NCI-H1105 (cell line): ENCODE results near the gene TIMM50.
"Not testable (repeated sequence)": the region's sequence is repeated elsewhere in the genome, so short reads cannot be mapped to it uniquely, and the experiment has no call there.

Source experiments
- DNase-seq: peaks from one replicate; lab custom pipeline; 2025; lab: John Stamatoyannopoulos, UW

Gene TIMM50

DNA sequence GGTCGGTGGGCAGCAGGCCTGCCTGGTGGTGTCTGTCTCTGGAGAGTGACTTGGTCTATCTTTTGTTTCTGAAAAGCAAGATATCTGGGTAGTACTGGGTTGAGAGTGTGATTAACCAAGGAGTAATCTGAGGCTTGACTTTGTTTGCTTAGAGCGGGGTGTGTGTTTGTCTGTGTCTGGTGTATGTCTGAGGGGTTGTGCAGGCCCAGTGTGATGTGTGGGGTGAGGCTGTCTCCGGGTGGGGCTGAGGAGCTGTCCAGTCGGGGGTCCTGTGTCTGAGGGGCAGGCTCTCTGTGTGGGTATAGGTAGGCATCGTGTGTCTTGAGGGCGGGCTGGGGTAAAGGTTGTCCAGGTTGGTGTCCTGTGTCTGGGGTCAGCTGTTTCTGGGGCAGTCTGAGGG is 11.1 kb upstream of the TIMM50 start:
- no peak for DNase-seq

DNA sequence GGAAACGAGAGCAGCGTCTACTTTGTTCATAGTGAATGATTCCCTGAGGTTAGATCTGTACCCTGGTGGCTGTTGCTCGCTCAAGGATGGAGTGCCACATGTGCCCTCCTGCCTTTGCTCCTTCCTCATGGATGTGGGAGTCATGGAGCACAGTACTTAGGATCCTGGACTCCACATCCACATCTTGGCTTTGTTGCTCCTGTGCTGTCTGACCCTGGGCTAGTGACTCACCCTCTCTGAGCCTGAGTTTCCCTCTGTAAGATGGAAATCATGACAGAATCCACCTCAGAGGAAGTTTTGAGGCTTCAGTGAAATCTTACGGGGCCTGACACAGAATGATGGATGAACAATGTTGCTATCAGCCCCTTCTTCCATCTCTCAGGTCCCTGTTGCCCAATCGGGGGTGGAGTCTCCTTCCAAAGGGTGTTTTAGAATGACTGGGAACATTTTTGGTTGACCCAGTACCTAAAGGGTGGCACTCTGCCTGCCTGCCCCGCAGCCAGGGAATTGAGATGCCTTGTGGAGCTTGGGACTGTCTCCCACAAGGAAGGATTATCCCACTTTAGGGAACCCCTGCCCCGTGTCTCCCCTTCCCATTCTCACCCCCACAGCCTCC is 9.8 kb upstream of the TIMM50 start:
- DNase-seq = no peak

DNA sequence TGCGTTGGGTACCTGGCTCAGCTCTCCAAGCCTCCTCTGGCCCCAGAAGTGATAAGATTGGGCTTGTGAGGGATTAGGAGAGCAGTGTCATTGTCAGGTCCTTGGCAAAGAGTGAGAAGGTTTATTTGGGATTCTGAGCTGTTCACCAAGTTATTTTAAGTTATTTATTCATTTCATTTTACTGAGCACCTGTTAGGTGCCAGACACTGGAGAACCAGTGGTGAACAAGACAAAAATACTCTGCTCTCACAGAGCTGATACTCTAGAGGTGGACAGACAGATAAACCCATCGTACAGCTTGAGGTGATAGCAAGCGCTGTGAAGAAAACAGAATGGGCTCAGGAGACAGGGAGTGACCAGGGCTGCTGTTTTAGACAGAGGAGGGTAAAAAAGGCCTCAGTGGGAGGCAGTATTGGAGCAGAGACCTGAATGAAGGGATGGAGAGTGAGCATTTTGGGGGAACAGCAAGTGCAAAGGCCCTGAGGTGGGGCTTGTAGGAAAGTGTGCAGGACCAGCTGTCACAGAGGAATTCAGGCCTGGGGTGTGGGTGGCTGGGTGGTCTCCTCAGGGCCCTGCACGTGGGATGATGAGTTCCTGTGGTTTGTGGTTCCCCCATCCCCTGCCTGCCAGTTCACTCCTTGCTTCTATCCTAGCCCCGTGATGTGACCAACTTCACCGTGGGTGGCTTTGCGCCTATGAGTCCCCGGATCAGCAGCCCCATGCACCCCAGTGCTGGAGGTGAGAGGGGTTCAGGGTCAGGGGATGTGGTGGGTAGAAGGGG is 8.7 kb upstream of the TIMM50 start:
- no peak for DNase-seq

DNA sequence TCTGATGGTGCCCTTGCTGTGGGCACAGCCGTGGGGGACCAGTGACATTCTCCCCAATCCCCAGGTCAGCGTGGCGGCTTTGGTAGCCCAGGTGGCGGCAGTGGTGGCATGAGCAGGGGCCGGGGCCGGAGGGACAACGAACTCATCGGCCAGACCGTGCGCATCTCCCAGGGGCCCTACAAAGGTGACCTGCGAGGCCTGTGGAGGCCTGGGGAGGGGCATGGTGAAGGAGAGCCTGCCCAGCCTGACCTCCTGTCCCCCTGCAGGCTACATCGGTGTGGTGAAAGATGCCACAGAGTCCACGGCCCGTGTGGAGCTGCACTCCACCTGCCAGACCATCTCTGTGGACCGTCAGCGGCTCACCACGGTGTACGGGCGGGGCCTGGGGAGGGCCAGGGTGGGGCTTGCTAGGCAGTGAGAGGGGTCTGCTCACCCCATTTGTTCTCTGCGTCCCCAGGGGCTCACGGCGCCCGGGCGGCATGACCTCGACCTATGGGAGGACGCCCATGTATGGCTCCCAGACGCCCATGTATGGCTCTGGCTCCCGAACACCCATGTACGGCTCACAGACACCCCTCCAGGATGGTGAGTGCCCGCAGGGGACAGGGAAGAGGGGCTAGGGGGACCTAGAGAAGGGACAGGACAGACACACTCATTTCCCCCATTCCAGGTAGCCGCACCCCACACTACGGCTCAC is 7.7 kb upstream of the TIMM50 start:
- DNase-seq = no peak

DNA sequence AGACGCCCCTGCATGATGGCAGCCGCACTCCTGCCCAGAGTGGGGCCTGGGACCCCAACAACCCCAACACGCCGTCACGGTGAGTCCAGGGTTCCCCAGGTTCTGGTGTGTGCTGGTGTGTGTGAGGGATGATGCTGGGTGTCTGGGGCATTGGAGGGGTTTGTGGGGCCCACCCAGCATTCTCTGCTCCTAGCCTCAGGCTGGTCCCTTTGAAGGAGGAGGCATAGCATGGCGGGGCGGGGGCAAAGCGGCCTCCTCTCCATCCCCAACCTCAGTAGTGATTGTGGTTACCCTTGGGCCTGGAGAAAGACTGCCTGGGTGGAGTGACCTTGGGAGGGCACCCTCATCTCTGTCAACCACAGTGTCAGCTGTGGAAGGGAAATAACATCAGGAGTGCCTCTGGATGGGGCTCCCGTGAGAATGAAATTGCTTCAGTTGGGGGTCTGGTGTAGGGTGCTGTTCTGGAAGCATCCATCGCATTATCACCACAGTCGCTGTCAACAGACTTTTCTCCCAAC is 7.1 kb upstream of the TIMM50 start:
- no peak for DNase-seq

DNA sequence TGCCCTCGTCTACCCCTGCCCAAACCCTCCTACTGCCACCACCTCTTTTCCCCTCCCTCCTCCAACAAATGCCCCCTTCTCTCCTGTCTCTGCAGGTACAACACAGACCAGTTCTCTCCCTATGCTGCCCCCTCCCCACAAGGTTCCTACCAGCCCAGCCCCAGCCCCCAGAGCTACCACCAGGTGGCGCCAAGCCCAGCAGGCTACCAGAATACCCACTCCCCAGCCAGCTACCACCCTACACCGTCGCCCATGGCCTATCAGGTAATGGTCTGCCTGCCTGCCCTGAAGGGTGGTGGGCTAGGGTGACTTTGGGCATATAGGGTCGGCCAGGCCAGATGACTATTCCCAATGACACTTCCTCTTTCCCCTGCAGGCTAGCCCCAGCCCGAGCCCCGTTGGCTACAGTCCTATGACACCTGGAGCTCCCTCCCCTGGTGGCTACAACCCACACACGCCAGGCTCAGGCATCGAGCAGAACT is 6.5 kb upstream of the TIMM50 start:
- peak; percentile 27 for DNase-seq

DNA sequence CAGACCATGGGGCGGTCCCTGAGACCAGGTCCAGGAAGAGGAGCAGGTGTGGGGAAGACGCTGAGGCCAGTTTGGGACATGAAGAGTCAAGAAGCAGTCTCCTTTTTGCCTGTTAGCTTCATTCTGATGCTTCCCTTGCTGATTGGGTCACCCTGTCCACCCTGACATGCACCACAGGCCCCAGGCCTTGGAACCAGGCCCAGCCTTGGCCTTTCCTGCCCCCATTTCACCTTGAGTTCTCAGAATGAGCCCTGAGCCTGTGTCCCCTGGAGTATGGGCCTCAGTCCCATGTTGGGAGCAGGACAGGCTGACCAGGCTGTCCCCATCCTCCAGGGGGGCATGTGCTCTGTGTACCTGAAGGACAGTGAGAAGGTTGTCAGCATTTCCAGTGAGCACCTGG is 4.9 kb upstream of the TIMM50 start:
- no peak for DNase-seq

DNA sequence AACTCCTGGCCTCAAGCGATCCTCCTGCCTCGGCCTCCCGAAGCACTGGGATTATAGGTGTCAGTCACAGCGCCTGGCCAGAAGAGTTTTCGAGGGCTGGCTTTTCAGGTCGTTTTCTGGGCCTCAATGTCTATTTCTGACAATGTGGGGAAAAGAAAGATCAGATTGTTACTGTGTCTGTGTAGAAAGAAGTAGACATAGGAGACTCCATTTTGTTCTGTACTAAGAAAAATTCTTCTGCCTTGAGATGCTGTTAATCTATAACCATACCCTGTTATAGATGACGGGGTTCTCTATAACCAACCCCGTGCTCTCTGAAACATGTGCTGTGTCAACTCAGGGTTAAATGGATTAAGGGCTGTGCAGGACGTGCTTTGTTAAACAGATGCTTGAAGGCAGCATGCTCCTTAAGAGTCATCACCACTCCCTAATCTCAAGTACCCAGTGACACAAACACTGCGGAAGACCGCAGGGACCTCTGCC is 1.3 kb upstream of the TIMM50 start:
- not testable (repeated sequence) for DNase-seq

DNA sequence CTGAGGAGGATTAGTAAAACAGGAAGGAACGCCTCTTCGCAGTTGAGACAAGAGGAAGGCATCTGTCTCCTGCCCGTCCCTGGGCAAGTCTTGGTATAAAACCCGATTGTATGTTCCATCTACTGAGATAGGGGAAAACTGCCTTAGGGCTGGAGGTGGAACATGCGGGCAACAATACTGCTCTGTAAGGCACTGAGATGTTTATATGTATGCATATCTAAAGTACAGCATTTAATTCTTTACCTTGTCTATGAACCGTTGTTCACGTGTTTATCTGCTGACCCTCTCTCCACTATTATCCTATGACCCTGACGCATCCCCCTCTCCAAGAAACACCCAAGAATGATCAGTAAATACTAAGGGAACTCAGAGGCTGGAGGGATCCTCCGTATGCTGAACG is 722 bp upstream of the TIMM50 start:
- DNase-seq = no peak

DNA sequence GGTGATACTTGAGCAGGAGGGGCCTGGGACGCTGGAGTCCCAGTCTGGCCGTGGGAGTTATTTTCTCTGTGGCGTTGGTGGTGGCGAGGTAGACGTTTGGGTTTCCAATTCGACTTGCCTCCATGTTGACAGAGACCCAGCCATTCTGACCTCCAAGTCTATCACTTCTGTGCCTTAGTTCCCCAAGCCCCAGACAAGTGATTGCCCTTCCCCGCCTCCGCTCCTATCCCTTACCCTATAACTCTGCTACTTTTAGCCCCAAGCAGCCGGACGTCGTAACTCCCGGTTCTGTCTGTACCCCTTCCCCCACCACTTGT is 549 bp downstream of the TIMM50 start:
- DNase-seq = no peak

DNA sequence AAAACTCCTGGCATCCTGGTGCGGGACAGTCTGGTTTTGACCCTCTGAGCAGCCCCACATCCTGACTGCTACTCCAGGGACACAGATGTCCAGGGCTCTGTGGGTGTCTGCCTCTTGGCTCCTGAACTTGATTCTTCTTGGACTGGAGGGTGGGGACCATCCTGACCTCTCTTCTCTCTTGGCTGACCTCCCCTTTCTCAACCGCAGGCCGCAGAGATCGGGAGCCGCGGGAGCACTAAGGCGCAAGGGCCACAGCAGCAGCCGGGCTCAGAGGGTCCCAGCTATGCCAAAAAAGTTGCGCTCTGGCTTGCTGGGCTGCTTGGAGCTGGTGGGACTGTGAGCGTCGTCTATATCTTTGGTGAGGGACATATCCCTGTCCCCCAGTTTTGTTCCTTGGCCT is 1.0 kb downstream of the TIMM50 start:
- no peak for DNase-seq

DNA sequence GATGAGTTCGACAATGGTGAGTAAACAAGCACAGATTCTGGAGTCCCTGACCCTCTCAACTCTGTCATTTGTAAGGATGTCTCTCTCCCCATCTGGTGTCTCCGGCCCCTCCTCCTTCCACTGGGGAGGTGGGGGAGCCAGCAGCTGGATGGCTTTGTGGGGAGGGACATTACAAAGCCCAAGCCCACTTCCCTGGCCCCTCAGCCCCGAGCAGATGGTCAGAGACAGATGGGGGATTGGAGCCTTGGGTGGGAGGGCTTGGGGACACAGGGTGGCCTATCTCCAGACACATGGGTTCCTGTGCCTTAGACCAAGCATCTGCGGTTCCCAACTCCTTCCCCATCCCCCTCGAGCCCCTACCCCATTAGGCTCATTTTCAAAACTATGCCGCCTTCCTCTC is 2.5 kb downstream of the TIMM50 start:
- DNase-seq = no peak

DNA sequence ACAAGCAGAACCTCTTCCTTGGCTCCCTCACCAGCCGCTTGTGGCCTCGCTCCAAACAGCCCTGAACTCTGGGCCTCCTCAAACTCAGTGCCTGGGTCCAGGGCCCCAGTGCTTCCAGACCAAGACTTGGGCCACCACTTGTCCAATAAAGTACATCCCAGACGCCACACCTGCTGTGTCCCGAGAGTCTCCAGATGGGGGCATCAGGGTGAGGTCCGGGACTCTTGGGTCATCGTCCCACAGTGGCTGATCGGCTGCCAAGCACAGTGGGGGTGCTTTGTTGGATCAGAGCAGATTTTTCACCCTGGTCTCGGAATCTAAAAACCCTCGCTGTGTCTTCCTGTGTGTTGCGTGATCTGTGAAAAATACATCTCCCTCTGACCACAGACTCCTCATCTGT is 9.1 kb downstream of the TIMM50 start:
- no peak for DNase-seq

DNA sequence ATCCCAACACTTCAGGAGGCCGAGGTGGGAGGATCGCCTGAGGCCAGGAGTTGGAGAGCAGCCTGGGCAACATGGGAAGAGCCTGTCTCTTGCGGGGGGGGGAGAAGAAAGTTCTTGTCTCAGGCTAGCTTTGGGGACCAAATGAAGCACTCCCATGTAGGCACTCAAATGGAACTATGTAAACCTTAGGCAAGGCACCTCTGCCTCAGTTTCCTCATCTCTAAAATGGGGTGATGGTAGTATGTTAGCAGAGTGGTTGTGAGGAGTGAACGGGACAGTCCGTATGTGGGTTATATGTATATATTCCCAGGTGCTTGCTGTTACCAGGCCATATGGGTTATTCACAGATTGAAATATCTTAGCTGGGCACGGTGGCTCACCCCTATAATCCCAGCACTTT is 11.6 kb downstream of the TIMM50 start:
- no peak for DNase-seq

DNA sequence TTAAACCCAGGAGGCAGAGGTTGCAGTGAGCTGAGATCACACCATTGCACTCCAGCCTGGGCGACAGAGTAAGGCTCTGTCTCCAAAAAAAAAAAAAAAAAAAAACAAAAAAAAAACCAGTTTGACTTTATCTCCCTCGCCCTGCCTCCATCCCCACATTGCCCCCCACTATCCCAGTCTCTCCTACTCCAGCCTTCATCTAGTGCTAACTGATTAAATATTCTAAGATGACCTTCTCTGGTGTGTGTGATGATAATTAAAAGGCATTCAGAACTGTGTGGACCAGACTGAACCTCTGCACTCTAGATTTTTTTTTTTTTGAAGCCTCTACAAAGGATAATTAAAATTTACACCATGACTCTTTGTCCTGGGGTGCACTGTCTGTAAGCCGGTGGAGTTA is 12.2 kb downstream of the TIMM50 start:
- no peak for DNase-seq

DNA sequence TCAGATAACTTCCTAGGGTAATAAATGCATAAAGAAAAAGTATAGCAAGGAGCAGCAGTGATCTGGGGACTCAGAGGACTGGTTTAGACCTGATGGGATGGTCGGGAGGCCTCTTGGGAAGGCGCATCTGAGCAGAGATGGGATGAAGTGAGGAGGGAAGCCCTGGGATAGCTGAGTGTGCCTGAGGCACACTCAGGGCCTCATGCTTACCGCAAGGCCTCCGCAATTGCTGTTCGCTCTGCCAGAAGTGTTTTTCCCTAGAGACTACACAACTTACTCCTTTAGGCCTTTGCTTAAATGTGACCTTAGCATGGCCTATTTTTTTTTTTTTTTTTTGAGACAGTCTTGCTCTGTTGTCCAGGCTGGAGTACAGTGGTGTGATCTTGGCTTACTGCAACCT is 14.0 kb downstream of the TIMM50 start:
- no peak for DNase-seq

DNA sequence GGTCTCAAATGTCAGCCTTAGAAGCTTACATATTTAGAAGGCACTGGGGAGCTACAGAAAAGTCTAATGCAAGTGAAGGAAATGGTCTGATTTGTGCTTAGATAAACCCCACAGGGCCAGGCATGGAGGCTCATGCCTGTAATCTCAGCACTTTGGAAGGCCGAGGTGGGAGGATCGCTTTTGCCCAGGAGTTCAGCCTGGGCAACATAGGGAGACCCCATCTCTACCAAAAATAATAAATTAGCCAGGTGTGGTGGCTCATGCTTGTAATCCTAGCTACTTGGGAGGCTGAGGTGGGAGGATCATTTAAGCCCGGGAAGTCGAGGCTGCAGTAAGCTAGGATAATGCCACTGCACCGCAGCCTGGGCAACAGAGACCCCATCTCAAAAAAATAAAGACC is 15.4 kb downstream of the TIMM50 start:
- DNase-seq = no peak

DNA sequence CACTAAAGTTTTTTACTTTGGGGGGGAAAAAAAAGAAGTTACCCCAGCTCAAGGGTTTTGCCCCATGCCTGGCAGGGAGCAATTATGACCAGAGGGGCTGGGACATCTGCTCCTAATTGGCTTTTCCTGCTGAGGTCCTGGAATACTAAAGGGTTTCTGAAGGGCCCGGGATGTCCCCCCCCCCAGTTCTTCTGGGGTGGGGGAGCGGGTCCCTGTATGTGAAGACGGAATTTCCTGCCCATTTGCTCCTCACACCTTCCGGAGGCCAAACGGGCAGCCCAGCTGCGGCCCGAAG is 17.0 kb downstream of the TIMM50 start:
- no peak for DNase-seq

DNA sequence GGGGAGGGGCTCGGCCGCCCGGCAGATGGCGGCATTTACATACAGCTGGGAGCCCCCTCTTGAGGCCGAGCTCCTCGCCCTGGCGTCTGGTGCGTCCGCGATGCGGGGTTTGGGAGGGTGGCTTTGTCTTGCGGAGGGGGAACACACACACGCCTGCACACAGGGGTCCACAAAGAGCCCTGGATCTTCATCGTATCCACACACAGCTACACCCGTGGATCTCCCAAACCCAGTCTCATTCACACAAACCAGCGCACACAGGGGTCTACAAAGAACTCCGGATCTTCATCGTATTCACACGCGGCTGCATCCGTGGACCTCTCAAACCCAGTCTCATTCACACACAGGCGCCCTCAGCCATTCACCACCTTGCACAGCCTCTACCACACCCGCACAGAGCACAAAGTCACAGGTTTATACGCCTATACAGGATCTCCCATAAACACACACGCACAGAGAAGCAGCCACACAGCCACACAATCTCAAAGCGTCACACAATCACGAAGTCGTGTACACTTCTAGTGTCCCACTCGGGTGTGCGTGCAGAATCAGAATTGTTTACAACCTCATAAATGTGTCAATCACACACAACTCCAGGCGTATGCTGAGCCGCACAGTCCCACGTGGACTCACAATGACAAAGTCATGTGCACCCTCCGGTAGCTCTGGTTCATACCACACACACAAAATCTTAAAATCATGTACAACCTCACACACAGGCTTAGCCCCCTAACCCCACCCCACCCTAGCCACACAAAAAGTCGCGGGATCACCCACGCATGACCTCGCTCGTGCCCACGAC is 17.6 kb downstream of the TIMM50 start:
- DNase-seq = peak; percentile 94

DNA sequence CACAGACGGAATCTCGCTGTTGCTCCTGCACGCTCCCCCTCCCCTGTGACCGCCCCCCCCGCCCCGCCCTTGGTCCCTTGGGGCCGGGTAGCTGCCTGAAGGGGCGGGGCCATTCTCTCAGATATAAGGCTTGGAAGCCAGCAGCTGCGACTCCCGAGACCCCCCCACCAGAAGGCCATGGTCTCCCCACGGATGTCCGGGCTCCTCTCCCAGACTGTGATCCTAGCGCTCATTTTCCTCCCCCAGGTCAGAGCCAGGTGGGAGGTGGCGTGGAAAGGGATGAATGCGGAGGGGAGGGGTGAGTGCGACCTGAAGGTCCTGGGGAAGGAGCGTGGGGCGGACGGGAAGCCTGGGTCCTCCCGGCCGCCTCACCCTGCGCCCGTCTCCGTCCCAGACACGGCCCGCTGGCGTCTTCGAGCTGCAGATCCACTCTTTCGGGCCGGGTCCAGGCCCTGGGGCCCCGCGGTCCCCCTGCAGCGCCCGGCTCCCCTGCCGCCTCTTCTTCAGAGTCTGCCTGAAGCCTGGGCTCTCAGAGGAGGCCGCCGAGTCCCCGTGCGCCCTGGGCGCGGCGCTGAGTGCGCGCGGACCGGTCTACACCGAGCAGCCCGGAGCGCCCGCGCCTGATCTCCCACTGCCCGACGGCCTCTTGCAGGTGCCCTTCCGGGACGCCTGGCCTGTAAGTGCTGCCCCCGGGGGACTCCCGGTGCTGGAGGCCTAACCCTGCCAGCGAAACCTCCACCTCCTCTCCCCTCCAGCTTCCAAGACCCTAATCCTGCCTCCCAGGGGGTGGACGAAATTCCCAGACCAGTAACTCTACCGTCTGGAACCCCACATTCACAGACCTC is 18.4 kb downstream of the TIMM50 start, which contains the start of gene DLL3:
Gene DLL3 (plus strand): TSS at position 150 of the 845 bp plus-strand sequence. CDS start 28 bp downstream, at position 178.
- peak; percentile 70 for DNase-seq

DNA sequence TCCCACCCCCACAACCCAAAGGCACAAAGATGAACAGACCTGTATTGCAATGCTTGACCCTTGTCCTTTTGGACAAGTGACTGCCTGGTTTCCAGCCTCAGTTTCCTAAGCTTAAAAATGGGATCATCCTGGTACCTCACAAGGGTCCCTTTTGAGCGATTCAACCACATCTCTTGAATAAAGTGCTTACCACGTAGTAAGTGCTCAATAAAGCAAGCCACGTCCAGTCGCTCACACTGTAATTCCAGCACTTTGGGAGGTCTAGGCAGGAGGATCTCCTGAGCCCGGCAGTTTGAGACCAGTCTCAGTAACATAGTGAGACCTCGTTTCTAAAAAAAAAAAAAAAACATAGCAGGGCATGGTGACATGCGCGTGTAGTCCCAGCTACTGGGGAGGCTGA is 19.3 kb downstream of the TIMM50 start:
- DNase-seq = no peak
